AG04449 (cell line): Measurements from ENCODE around the gene NUDT9.
"Not testable (repeated sequence)": the region's sequence is repeated elsewhere in the genome, so short reads cannot be mapped to it uniquely, and the experiment has no call there.

Experiments
- CTCF ChIA-PET: fragments of 350-600 bp; formaldehyde crosslinking; extraction: SDS; loops from one replicate; lab custom pipeline; 2021; ENCODE audit warnings: antibody characterized with exemption; lab: Yijun Ruan, JAX
- POLR2A ChIA-PET: fragments of 400-600, 350-600 bp; formaldehyde crosslinking; extraction: SDS; loops from one replicate; lab custom pipeline; 2020; ENCODE audit warnings: antibody characterized with exemption, inconsistent platforms; lab: Yijun Ruan, JAX
- DNase-seq: peaks from one replicate; pipeline ENCODE4 v3.0.0-alpha.2; 2010; ENCODE audit warnings: low read depth, low spot score
- H3K4me3 ChIP-seq: 2 replicates; pipeline ENCODE4 v1.5.1; 2011; ENCODE audit warnings: low read depth, mild to moderate bottlenecking, control low read depth, low read length
- TF ChIP-seq, protein P1 (sequence below): IDR thresholded peaks from one replicate; pipeline ENCODE4 v1.5.1; 2011; ENCODE audit warnings: mild to moderate bottlenecking, moderate library complexity, low read length, control low read depth, inconsistent platforms; ENCODE audit not compliant: insufficient read depth; ENCODE audit errors: missing control alignments

NUDT9 gene

DNA sequence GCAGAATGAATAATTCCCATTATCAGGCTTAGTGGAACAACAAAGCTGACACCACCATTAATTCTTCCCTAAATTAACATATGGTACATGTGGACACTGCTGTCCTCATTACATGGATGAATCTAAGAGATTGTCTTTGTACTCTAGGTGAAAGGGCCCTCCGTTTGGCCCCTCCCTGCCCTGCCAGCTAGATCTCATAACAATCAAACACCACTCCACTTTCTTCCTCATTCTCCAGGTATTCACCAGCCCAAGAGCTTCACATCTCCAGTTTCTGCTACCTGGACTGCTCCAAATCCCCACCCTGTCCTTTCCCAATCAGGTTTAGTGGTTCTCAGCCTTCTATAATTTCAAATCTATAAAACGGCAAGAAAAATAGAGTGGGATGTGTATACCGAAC lies 35.1 kb upstream of the NUDT9 start:
- ChIA-PET CTCF (interaction anchor here (1.6 kb wide), 1 partner anchor 81 kb away, joined by 5 read pairs; no protein-coding TSS in a partner anchor), POLR2A (no interaction called here)
- DNase-seq = no peak
- TF ChIP-seq, protein P1, sequence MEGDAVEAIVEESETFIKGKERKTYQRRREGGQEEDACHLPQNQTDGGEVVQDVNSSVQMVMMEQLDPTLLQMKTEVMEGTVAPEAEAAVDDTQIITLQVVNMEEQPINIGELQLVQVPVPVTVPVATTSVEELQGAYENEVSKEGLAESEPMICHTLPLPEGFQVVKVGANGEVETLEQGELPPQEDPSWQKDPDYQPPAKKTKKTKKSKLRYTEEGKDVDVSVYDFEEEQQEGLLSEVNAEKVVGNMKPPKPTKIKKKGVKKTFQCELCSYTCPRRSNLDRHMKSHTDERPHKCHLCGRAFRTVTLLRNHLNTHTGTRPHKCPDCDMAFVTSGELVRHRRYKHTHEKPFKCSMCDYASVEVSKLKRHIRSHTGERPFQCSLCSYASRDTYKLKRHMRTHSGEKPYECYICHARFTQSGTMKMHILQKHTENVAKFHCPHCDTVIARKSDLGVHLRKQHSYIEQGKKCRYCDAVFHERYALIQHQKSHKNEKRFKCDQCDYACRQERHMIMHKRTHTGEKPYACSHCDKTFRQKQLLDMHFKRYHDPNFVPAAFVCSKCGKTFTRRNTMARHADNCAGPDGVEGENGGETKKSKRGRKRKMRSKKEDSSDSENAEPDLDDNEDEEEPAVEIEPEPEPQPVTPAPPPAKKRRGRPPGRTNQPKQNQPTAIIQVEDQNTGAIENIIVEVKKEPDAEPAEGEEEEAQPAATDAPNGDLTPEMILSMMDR = no peak
- H3K4me3 ChIP-seq = no peak overlapping the region

DNA sequence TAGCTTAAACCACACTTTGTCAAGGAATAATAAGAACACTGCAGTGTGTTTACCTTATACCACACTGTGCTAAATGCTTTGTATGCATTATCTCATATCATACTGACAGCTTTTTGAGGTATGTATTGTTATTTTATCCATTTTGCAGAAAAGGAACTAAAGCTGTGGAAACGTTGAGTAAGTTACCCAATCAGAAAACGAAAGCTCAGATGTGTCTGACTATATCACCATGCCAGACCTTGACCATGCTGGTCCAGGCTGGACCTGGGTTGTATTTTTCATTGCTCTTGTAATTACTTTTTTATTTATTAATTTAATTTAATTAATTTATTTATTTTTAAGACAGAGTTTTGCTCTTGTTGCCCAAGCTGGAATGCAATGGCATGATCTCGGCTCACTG lies 33.5 kb upstream of the NUDT9 start:
- DNase-seq = no peak
- H3K4me3 ChIP-seq = no peak overlapping the region
- CTCF ChIA-PET = interaction anchor here (3.8 kb wide), 1 partner anchor 14 kb away, joined by 25 read pairs; no protein-coding TSS in a partner anchor
- TF ChIP-seq, protein P1 = no peak
- POLR2A ChIA-PET = no interaction called here

DNA sequence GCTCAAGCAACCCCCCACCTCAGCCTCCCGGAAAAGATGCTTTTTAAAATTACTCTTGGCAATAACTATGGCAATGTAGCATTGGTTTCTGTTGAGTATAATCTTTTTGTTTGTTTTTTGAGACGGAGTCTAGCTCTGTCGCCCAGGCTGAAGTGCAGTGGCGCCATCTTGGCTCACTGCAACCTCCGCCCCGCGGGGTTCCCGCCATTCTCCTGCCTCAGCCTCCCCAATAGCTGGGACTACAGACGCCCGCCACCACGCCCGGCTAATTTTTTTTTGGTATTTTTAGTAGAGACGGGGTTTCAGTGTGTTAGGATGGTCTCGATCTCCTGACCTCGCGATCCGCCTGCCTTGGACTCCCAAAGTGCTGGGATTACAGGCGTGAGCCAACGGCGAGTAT lies 32.3 kb upstream of the NUDT9 start:
- CTCF ChIA-PET = interaction anchor here (0.7 to 3.8 kb wide), 10 partner anchors 10 to 126 kb away, joined by 3 to 25 read pairs (median 4); no protein-coding TSS in a partner anchor
- POLR2A ChIA-PET = interaction anchor here (1.1 to 2.0 kb wide), 2 partner anchors 32 to 77 kb away, joined by 4 to 16 read pairs; partner anchors contain the start of gene NUDT9
- not testable (repeated sequence) for DNase-seq
- H3K4me3 ChIP-seq = peak overlapping the region; percentile 59

DNA sequence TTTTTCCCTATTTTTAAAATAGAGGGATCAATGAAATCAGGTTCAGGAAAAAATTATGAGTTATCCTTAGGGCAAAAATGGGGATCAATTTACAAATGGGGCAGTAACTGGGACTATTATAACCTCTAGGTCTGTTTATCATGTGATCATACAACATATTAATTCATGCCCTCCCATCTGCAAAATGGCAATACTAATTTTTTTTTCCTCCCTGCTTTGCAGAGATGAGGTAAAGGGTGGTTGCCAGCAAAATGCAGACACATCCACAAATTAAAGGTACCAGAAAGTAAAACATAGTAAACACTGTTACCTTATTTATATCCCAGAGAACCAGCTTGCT lies 31.9 kb upstream of the NUDT9 start:
- H3K4me3 ChIP-seq = peak overlapping the region; percentile 59
- DNase-seq = no peak
- ChIA-PET POLR2A (interaction anchor here (0.5 to 2.0 kb wide), 8 partner anchors 9 to 92 kb away, joined by 3 to 16 read pairs (median 4); partner anchors contain the start of gene NUDT9), CTCF (interaction anchor here (0.7 to 3.8 kb wide), 15 partner anchors 9 to 126 kb away, joined by 3 to 25 read pairs (median 3); no protein-coding TSS in a partner anchor)
- TF ChIP-seq, protein P1 = no peak

DNA sequence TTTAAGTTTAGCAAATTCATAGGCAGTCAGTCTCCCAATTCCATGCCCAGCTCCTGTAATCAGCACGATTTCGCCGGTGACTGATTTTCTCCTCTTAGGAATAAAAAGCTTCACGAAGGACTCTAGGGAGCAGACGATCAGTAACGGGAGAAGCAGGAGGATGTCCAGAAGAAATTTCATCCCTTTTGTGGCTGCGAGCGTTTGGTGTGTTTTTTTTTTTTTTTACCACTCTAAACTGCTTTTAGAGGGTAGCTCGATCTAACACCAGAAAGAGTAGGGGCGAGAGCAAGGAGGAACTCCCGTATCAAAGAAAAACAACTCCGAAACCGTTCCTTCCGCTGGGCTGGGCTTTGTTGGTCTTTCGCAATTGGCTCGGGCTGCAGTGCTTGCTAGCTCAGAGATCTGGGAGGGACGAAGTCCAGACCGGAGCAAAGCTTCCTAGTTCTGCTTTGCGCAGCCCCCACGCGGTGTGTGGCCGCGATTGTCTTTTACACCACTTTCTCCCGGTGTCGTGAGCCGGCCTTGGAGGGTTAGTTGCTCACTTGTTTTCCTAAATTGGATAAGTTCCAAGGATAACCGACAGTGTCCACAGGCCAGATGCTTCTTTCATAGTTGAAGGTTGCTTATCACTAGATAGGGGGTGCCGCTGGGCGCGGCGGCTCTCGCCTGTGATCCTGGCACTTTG lies 31.3 kb upstream of the NUDT9 start, which contains the start of gene HSD17B11:
Gene HSD17B11 (minus strand): TSS at position 298 of the 685 bp plus-strand sequence. CDS start 118 bp downstream, at position 180.
- ChIA-PET CTCF (interaction anchor here (0.7 to 3.8 kb wide), 14 partner anchors 9 to 125 kb away, joined by 3 to 25 read pairs (median 4); no protein-coding TSS in a partner anchor), POLR2A (interaction anchor here (0.5 to 2.0 kb wide), 9 partner anchors 9 to 287 kb away, joined by 3 to 16 read pairs (median 4); partner anchors contain the start of gene NUDT9)
- peak within 1 kb of the TSS; percentile 59 for H3K4me3 ChIP-seq
- TF ChIP-seq, protein P1 = no peak
- DNase-seq = peak; percentile 54

DNA sequence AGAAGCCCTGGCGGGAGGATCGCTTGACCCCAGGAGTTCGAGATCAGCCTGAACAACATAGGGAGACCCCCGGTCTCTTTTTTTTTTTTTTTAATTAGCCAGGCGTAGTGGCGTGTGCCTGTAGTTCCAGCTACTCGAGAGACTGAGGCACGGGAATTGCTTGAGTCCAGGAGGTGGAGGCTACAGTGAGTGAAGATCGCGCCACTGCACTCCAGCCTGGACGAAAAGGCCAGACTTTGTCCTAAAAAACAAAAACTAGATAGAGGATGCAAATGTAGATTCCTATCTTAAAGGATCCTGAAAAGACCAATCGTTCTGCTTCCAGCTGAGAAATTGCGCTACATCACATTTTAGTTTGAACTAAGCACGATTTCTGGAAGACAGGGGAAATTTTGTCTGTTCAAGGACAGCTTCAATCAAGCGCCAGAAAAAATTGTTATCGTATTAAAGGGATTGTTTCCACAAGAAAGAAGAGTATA lies 30.8 kb upstream of the NUDT9 start:
- ChIA-PET POLR2A (interaction anchor here (0.6 to 2.0 kb wide), 6 partner anchors 9 to 857 kb away, joined by 3 to 16 read pairs (median 4); partner anchors contain the start of gene NUDT9), CTCF (interaction anchor here (0.7 to 3.8 kb wide), 11 partner anchors 10 to 438 kb away, joined by 3 to 25 read pairs (median 5); no protein-coding TSS in a partner anchor)
- no peak for DNase-seq
- TF ChIP-seq, protein P1 = no peak
- peak overlapping the region; percentile 59 for H3K4me3 ChIP-seq
